ENCODE data around the gene POLR3G.

DNA sequence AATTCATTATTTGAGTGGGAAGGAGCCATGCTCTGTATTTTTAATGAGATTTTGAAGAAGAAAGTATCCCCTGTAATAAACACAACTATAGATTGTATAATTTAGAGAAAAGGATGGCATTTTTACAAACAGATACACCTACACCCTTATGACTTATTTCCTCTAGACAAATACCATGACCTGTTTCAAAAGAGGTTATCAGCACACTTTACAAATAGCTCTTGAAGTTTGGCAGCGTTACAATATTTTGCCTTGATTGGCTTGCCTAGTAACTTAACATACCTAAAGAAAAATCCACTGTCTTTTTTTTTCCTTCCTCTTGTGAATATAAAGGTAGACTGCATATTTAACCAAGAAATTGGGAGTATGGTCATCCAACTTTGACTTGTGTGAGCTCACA, 36.6 kb upstream of the POLR3G start:
- no peak for TF ChIP-seq POLR2A (IDR thresholded peaks at IDR 0.05)
- TF ChIP-seq, protein P1, sequence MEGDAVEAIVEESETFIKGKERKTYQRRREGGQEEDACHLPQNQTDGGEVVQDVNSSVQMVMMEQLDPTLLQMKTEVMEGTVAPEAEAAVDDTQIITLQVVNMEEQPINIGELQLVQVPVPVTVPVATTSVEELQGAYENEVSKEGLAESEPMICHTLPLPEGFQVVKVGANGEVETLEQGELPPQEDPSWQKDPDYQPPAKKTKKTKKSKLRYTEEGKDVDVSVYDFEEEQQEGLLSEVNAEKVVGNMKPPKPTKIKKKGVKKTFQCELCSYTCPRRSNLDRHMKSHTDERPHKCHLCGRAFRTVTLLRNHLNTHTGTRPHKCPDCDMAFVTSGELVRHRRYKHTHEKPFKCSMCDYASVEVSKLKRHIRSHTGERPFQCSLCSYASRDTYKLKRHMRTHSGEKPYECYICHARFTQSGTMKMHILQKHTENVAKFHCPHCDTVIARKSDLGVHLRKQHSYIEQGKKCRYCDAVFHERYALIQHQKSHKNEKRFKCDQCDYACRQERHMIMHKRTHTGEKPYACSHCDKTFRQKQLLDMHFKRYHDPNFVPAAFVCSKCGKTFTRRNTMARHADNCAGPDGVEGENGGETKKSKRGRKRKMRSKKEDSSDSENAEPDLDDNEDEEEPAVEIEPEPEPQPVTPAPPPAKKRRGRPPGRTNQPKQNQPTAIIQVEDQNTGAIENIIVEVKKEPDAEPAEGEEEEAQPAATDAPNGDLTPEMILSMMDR (IDR thresholded peaks at IDR 0.05), result no peak
